Ishikawa (cell line): Measurements from ENCODE around the gene HOXD8.

Experiments
- CREB1 ChIP-seq: IDR thresholded peaks from 2 replicates; pipeline ENCODE4 v1.6.1; 2012; ENCODE audit warnings: low read depth
- EGR1 ChIP-seq: IDR thresholded peaks from 2 replicates; pipeline ENCODE4 v1.6.1; 2012
- MAX ChIP-seq: IDR thresholded peaks from 2 replicates; pipeline ENCODE4 v1.6.1; 2012
- RAD21 ChIP-seq: IDR thresholded peaks from 2 replicates; pipeline ENCODE4 v1.6.1; 2012; ENCODE audit warnings: low read depth
- TAF1 ChIP-seq: IDR thresholded peaks from 2 replicates; pipeline ENCODE4 v1.6.1; 2012; ENCODE audit warnings: low read depth, mild to moderate bottlenecking
- TCF12 ChIP-seq: IDR thresholded peaks from 2 replicates; pipeline ENCODE4 v1.6.1; 2012; ENCODE audit warnings: low read depth
- TEAD4 ChIP-seq: IDR thresholded peaks from 2 replicates; pipeline ENCODE4 v1.6.1; 2012
- ZBTB7A ChIP-seq: IDR thresholded peaks from 2 replicates; pipeline ENCODE4 v1.6.1; 2012; ENCODE audit warnings: low read depth

- TF ChIP-seq EGR1 = no peak
- no peak for TF ChIP-seq RAD21
- no peak for TF ChIP-seq ZBTB7A
- TF ChIP-seq MAX = no peak
- TF ChIP-seq TAF1 = no peak
- TF ChIP-seq TCF12 = no peak
- no peak for TF ChIP-seq TEAD4
- no peak for TF ChIP-seq CREB1
These were observed 13.4 kb upstream of the HOXD8 start, which contains the start of gene HOXD10 for GRCh38 chr2:176115883-176116813.
